OCI-LY7 (cell line): Measurements from ENCODE around the gene PPCDC. TPM values are rescaled to one million over a fixed set of nuclear protein-coding genes. Genes with fewer than 3 reads are reported as not detected.
A peak's percentile ranks its signal among the peaks of the same experiment; 100 is the strongest.

Experiments
- BruUV-seq: library from RNA; stranded (reverse); fragments of 400-500 nt; replicated peaks from 2 replicates; lab custom pipeline; 2021; lab: Mats Ljungman, UMichigan
- CTCF ChIA-PET: fragments of 300-600 bp; sonication (Branson Sonifier 250); formaldehyde crosslinking; loops from one replicate; lab custom pipeline; 2022; ENCODE audit warnings: antibody characterized with exemption; ENCODE audit not compliant: unreplicated experiment; lab: Charles Lee
- POLR2A ChIA-PET: fragments of 300-600 bp; sonication (Branson Sonifier 250); formaldehyde crosslinking; loops from one replicate; lab custom pipeline; 2022; ENCODE audit warnings: antibody characterized with exemption; lab: Charles Lee
- DNase-seq: peaks from one replicate; pipeline ENCODE4 v3.0.0-alpha.2; 2015; ENCODE audit warnings: low spot score
- H2AFZ ChIP-seq: fragments of 200-600 bp; sonication (generic), shearing (Covaris generic); 2 replicates; pipeline ENCODE4 v1.6.1; 2014; ENCODE audit warnings: mild to moderate bottlenecking, antibody characterized with exemption, low read length, moderate library complexity
- H3K27ac ChIP-seq: fragments of 200-600 bp; sonication (generic); 2 replicates; pipeline ENCODE4 v1.5.1; 2014; ENCODE audit warnings: mixed run types, low read depth, mild to moderate bottlenecking, moderate library complexity, low read length, inconsistent platforms; ENCODE audit not compliant: poor library complexity, severe bottlenecking
- H3K36me3 ChIP-seq: fragments of 200-600 bp; sonication (generic); 2 replicates; pipeline ENCODE4 v1.6.1; 2014; ENCODE audit warnings: mild to moderate bottlenecking, antibody characterized with exemption, low read length, moderate library complexity, mixed read lengths; ENCODE audit not compliant: insufficient read depth
- H3K4me1 ChIP-seq: fragments of 200-600 bp; sonication (generic); 2 replicates; pipeline ENCODE4 v1.5.1; 2014; ENCODE audit warnings: mild to moderate bottlenecking, low read length; ENCODE audit not compliant: insufficient read depth, poor library complexity, severe bottlenecking
- H3K4me2 ChIP-seq: fragments of 200-600 bp; sonication (generic); 2 replicates; pipeline ENCODE4 v1.6.1; 2014; ENCODE audit warnings: mild to moderate bottlenecking, low read length
- H3K4me3 ChIP-seq: fragments of 200-600 bp; sonication (generic); 2 replicates; pipeline ENCODE4 v1.5.1; 2014; ENCODE audit warnings: mild to moderate bottlenecking, low read depth, low read length; ENCODE audit not compliant: poor library complexity, severe bottlenecking
- H3K79me2 ChIP-seq: fragments of 200-600 bp; sonication (generic); 2 replicates; pipeline ENCODE4 v1.6.1; 2016; ENCODE audit warnings: low read depth, mild to moderate bottlenecking, low read length, moderate library complexity, mixed read lengths; ENCODE audit not compliant: insufficient read depth
- H3K9me2 ChIP-seq: fragments of 200-600 bp; sonication (generic); 2 replicates; pipeline ENCODE4 v1.6.1; 2016; ENCODE audit warnings: mild to moderate bottlenecking, low read length, mixed read lengths; ENCODE audit not compliant: insufficient read depth
- H3K9me3 ChIP-seq: fragments of 200-600 bp; sonication (generic); 2 replicates; pipeline ENCODE4 v1.6.1; 2014; ENCODE audit warnings: mild to moderate bottlenecking, mixed run types, low read length, mixed read lengths
- H4K20me1 ChIP-seq: fragments of 200-600 bp; sonication (generic); 2 replicates; pipeline ENCODE4 v1.6.1; 2014; ENCODE audit warnings: mild to moderate bottlenecking, antibody characterized with exemption, low read length, moderate library complexity, mixed read lengths; ENCODE audit not compliant: insufficient read depth
- EZH2phosphoT487 ChIP-seq: fragments of 200-600 bp; sonication (generic); IDR thresholded peaks from 2 replicates; pipeline ENCODE4 v1.6.1; 2018; ENCODE audit warnings: low read depth, borderline replicate concordance, mild to moderate bottlenecking, mixed run types, antibody characterized with exemption, low read length, moderate library complexity, mixed read lengths
- intact Hi-C: fragments of 100-400 bp; cut with micrococcal nuclease; formaldehyde crosslinking; loops from one replicate; pipeline ENCODE4 v1.10.0; 2022; ENCODE audit not compliant: unreplicated experiment
- total RNA-seq, 2 experiments: library from RNA; depleted of rRNA in 1 of 2; stranded (reverse); fragments of >200 nt in 1 of 2; shearing (Covaris generic) in 1 of 2; gene quantifications; 2 replicates each; pipeline ENCODE4 v1.2.3, GENCODE V29; 2014 to 2022
- TF ChIP-seq, protein P1 (sequence below): fragments of 200-600 bp; sonication (generic); conservative IDR thresholded peaks from 2 replicates; pipeline ENCODE4 v1.5.1; 2014; ENCODE audit warnings: mild to moderate bottlenecking, antibody characterized with exemption, low read length, moderate library complexity, mixed read lengths

Gene PPCDC
- total RNA-seq, 2 experiments from 2014 or later: 44.3 to 48.3 TPM

GRCh38 chr15:75032395-75032794 lies 9.0 kb downstream of the PPCDC start:
- H3K36me3 ChIP-seq: peaks cover 78% of the 10 kb centered on the region
- intact Hi-C loops: no loop called here
- H3K4me2 ChIP-seq: no peak overlapping the region

GRCh38 chr15:75033809-75034208 lies 10.4 kb downstream of the PPCDC start:
- POLR2A ChIA-PET: interaction anchor here (0.9 to 1.6 kb wide), 3 partner anchors 8 to 20 kb away, joined by 3 to 8 read pairs (median 5); no protein-coding TSS in a partner anchor

More at GRCh38 chr15:75032395-75032794, 9.0 kb downstream of the PPCDC start:
- Histone ChIP-seq H3K27ac (no peak overlapping the region), H3K9me2 (no peaks in the 10 kb centered on the region), H2AFZ (no peak overlapping the region), H4K20me1 (no peaks in the 10 kb centered on the region), H3K4me3 (no peak overlapping the region), H3K9me3 (no peaks in the 10 kb centered on the region), H3K4me1 (peaks cover 52% of the 10 kb centered on the region), H3K79me2 (peaks cover 8% of the 10 kb centered on the region; the same call in 1 of the 2 replicates)
- TSS peak; percentile 30 for BruUV-seq
- DNase-seq: no peak
- TF ChIP-seq EZH2phosphoT487: no peak
- TF ChIP-seq, protein P1, sequence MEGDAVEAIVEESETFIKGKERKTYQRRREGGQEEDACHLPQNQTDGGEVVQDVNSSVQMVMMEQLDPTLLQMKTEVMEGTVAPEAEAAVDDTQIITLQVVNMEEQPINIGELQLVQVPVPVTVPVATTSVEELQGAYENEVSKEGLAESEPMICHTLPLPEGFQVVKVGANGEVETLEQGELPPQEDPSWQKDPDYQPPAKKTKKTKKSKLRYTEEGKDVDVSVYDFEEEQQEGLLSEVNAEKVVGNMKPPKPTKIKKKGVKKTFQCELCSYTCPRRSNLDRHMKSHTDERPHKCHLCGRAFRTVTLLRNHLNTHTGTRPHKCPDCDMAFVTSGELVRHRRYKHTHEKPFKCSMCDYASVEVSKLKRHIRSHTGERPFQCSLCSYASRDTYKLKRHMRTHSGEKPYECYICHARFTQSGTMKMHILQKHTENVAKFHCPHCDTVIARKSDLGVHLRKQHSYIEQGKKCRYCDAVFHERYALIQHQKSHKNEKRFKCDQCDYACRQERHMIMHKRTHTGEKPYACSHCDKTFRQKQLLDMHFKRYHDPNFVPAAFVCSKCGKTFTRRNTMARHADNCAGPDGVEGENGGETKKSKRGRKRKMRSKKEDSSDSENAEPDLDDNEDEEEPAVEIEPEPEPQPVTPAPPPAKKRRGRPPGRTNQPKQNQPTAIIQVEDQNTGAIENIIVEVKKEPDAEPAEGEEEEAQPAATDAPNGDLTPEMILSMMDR: no peak
- POLR2A ChIA-PET: no interaction called here
- CTCF ChIA-PET: no interaction called here

DNA sequence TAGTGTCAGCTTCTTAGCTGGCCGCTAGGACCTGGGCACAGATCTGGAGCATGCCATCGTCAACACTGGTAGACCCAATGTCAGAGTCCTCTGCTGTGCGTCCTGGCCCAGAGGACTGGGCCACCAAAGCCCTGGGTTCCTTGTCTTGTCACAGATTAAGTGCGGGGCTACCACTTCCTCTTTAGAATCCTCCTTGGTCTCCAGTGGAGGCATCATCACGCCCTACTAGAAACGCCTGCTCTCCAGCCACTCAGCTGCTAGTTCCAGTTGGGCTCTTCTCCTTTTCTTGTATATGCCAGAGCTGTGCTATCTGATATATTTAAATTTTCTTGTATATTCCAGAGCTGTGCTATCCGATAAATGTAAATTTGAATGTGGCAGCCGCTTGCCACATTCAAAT lies 11.2 kb downstream of the PPCDC start:
- no peak for TF ChIP-seq EZH2phosphoT487
- TF ChIP-seq, protein P1: no peak
- BruUV-seq: no TSS peak
- ChIA-PET POLR2A (interaction anchor here (0.6 to 1.6 kb wide), 4 partner anchors 9 to 880 kb away, joined by 3 to 8 read pairs (median 4); no protein-coding TSS in a partner anchor), CTCF (interaction anchor here (1.3 kb wide), 1 partner anchor 333 kb away, joined by 3 read pairs; the partner anchor contains the start of gene MAN2C1)
- H3K4me2 ChIP-seq: no peak overlapping the region
- intact Hi-C loops: no loop called here
- no peaks in the 10 kb centered on the region for H4K20me1 ChIP-seq
- H3K4me1 ChIP-seq: peaks cover 30% of the 10 kb centered on the region
- peaks cover 2% of the 10 kb centered on the region; the same call in 1 of the 2 replicates for H3K79me2 ChIP-seq
- no peaks in the 10 kb centered on the region for H3K9me2 ChIP-seq
- H3K27ac ChIP-seq: no peak overlapping the region
- H3K4me3 ChIP-seq: no peak overlapping the region
- DNase-seq: no peak
- H3K9me3 ChIP-seq: no peaks in the 10 kb centered on the region
- H3K36me3 ChIP-seq: peaks cover 76% of the 10 kb centered on the region
- H2AFZ ChIP-seq: no peak overlapping the region

More at GRCh38 chr15:75033809-75034208, 10.4 kb downstream of the PPCDC start:
- intact Hi-C loops: no loop called here
- no TSS peak for BruUV-seq
- no peaks in the 10 kb centered on the region for H3K9me2 ChIP-seq
- H2AFZ ChIP-seq: no peak overlapping the region
- H4K20me1 ChIP-seq: no peaks in the 10 kb centered on the region
- no peak overlapping the region for H3K4me2 ChIP-seq
- peaks cover 38% of the 10 kb centered on the region for H3K4me1 ChIP-seq
- no peak overlapping the region for H3K27ac ChIP-seq
- no peak for TF ChIP-seq EZH2phosphoT487
- TF ChIP-seq, protein P1: peak; percentile 50
- no peaks in the 10 kb centered on the region for H3K9me3 ChIP-seq
- peaks cover 7% of the 10 kb centered on the region; the same call in 1 of the 2 replicates for H3K79me2 ChIP-seq
- DNase-seq: peak; percentile 31
- peaks cover 75% of the 10 kb centered on the region for H3K36me3 ChIP-seq
- CTCF ChIA-PET: interaction anchor here (0.6 to 1.3 kb wide), 3 partner anchors 10 to 334 kb away, joined by 3 to 6 read pairs (median 3); partner anchors contain the start of gene MAN2C1
- no peak overlapping the region for H3K4me3 ChIP-seq
